WTC11 (cell line): Measurements from ENCODE around the gene CCDC69. TPM values are rescaled to one million over a fixed set of nuclear protein-coding genes. Genes with fewer than 3 reads are reported as not detected.

ENCODE experiments used
- ATAC-seq: fragments of 200-7000 bp; cut with Tn5 transposase; 2 replicates; pipeline ENCODE4 v1.10.0; 2021; ENCODE audit warnings: mild to moderate bottlenecking, moderate library complexity
- CTCF ChIA-PET: fragments of 300-600 bp; sonication (Branson Sonifier 250); formaldehyde crosslinking; loops from one replicate; lab custom pipeline; 2021; ENCODE audit warnings: antibody characterized with exemption; lab: Charles Lee
- POLR2A ChIA-PET: fragments of 350-600 bp; sonication (Branson Sonifier 250); formaldehyde crosslinking; loops from one replicate; lab custom pipeline; 2021; ENCODE audit warnings: antibody characterized with exemption; lab: Charles Lee
- DNase-seq: peaks from one replicate; pipeline ENCODE4 v3.0.0; 2021; ENCODE audit warnings: low spot score
- H3K27ac Mint-ChIP-seq: 2 replicates; pipeline ENCODE4 v1.8.0; 2021; ENCODE audit warnings: mixed read lengths
- H3K27me3 Mint-ChIP-seq: 2 replicates; pipeline ENCODE4 v1.8.0; 2021; ENCODE audit warnings: low read depth, mild to moderate bottlenecking, moderate library complexity, mixed read lengths
- H3K36me3 Mint-ChIP-seq: 2 replicates; pipeline ENCODE4 v1.8.0; 2021; ENCODE audit warnings: mixed read lengths
- H3K4me1 Mint-ChIP-seq: 2 replicates; pipeline ENCODE4 v1.8.0; 2022; ENCODE audit warnings: mixed read lengths
- H3K4me3 Mint-ChIP-seq: 2 replicates; pipeline ENCODE4 v1.8.0; 2021; ENCODE audit warnings: mild to moderate bottlenecking, moderate library complexity, mixed read lengths
- H3K9me3 Mint-ChIP-seq: 2 replicates; pipeline ENCODE4 v1.8.0; 2021; ENCODE audit warnings: mixed read lengths
- AR ChIP-seq: fragments of 250-450 bp; sonication (Bioruptor Pico); IDR thresholded peaks from 2 replicates; pipeline ENCODE4 v1.9.0; 2021; ENCODE audit warnings: mild to moderate bottlenecking
- CBFB ChIP-seq: sonication (generic); formaldehyde crosslinking; IDR thresholded peaks from 2 replicates; pipeline ENCODE4 v1.8.1; 2022; ENCODE audit warnings: mild to moderate bottlenecking, low read depth, missing genetic modification reagents
- E2F5 ChIP-seq: sonication (generic); formaldehyde crosslinking; IDR thresholded peaks from 2 replicates; pipeline ENCODE4 v1.8.1; 2022; ENCODE audit warnings: mild to moderate bottlenecking, moderate library complexity, missing genetic modification reagents
- GTF2I ChIP-seq: fragments of 250-450 bp; sonication (Bioruptor Pico); conservative IDR thresholded peaks from 2 replicates; pipeline ENCODE4 v1.4.0; 2021; ENCODE audit warnings: mild to moderate bottlenecking
- MAX ChIP-seq: sonication (generic); formaldehyde crosslinking; IDR thresholded peaks from 2 replicates; pipeline ENCODE4 v1.8.0; 2022; ENCODE audit warnings: mild to moderate bottlenecking, missing genetic modification reagents
- MLX ChIP-seq: sonication (generic); formaldehyde crosslinking; IDR thresholded peaks from 2 replicates; pipeline ENCODE4 v1.8.1; 2023; ENCODE audit warnings: mild to moderate bottlenecking, missing genetic modification reagents, moderate library complexity
- MXD4 ChIP-seq: fragments of 250-450 bp; sonication (Bioruptor Pico); IDR thresholded peaks from 2 replicates; pipeline ENCODE4 v1.8.0; 2021; ENCODE audit warnings: mild to moderate bottlenecking, moderate library complexity, borderline replicate concordance
- NFE2L1 ChIP-seq: sonication (generic); formaldehyde crosslinking; IDR thresholded peaks from 2 replicates; pipeline ENCODE4 v1.8.1; 2023; ENCODE audit warnings: missing genetic modification reagents
- NR1H2 ChIP-seq: sonication (generic); formaldehyde crosslinking; IDR thresholded peaks from 2 replicates; pipeline ENCODE4 v1.9.0; 2021; ENCODE audit warnings: mild to moderate bottlenecking, moderate library complexity, missing genetic modification reagents
- PRDM15 ChIP-seq: sonication (generic); formaldehyde crosslinking; IDR thresholded peaks from 2 replicates; pipeline ENCODE4 v1.8.0; 2022; ENCODE audit warnings: missing genetic modification reagents
- RORB ChIP-seq: fragments of 250-450 bp; sonication (Bioruptor Pico); IDR thresholded peaks from 2 replicates; pipeline ENCODE4 v1.9.0; 2021; ENCODE audit warnings: mild to moderate bottlenecking
- SMAD3 ChIP-seq: sonication (generic); formaldehyde crosslinking; IDR thresholded peaks from 2 replicates; pipeline ENCODE4 v1.8.0; 2022; ENCODE audit warnings: missing genetic modification reagents, mild to moderate bottlenecking, borderline replicate concordance
- ZBTB43 ChIP-seq: sonication (generic); formaldehyde crosslinking; IDR thresholded peaks from 2 replicates; pipeline ENCODE4 v1.8.1; 2023; ENCODE audit warnings: mild to moderate bottlenecking, missing genetic modification reagents
- ZNF396 ChIP-seq: fragments of 250-450 bp; sonication (Bioruptor Pico); IDR thresholded peaks from 2 replicates; pipeline ENCODE4 v1.8.0; 2021; ENCODE audit warnings: mild to moderate bottlenecking, moderate library complexity, borderline replicate concordance
- ZNF512 ChIP-seq: sonication (generic); formaldehyde crosslinking; IDR thresholded peaks from 2 replicates; pipeline ENCODE4 v1.8.1; 2022; ENCODE audit warnings: missing genetic modification reagents, borderline replicate concordance
- total RNA-seq: library from RNA; stranded (reverse); gene quantifications from 3 replicates; pipeline ENCODE4 v1.2.3, GENCODE V29; 2021

Gene CCDC69
- total RNA-seq, 1 experiment from 2014 or later = 12.4 TPM

GRCh38 chr5:151156507-151157420 lies 67.1 kb downstream of the CCDC69 start:
- Mint-ChIP-seq H3K4me1 (peaks cover 27% of the 10 kb centered on the region), H3K27ac (no peak overlapping the region), H3K27me3 (peaks cover 14% of the 10 kb centered on the region), H3K9me3 (no peaks in the 10 kb centered on the region), H3K4me3 (peak overlapping the region; percentile 74), H3K36me3 (no peaks in the 10 kb centered on the region)
- peak; percentile 33 for DNase-seq
- CTCF ChIA-PET = interaction anchor here (0.6 to 2.5 kb wide), 13 partner anchors 8 to 155 kb away, joined by 3 to 21 read pairs (median 5); partner anchors contain the start of gene GM2A
- TF ChIP-seq ZBTB43 (CRISPR knock-in tag) (no peak), GTF2I (no peak), ZNF396 (CRISPR knock-in tag) (no peak), MXD4 (CRISPR knock-in tag) (no peak), NFE2L1 (CRISPR knock-in tag) (no peak), NR1H2 (CRISPR knock-in tag) (no peak), E2F5 (no peak), CBFB (no peak), SMAD3 (CRISPR knock-in tag) (no peak), PRDM15 (no peak), MAX (no peak)
- peak; percentile 12 for ATAC-seq
- POLR2A ChIA-PET = interaction anchor here (1.0 to 1.1 kb wide), 2 partner anchors 15 to 96 kb away, joined by 7 to 8 read pairs; partner anchors contain the start of gene GM2A

- Mint-ChIP-seq H3K27ac (no peak overlapping the region; the same call in 1 of the 2 replicates), H3K36me3 (no peaks in the 10 kb centered on the region), H3K4me3 (peak overlapping the region; percentile 74), H3K27me3 (peaks cover 14% of the 10 kb centered on the region), H3K4me1 (peaks cover 35% of the 10 kb centered on the region), H3K9me3 (no peaks in the 10 kb centered on the region)
- DNase-seq (no peak), ATAC-seq (no peak)
- no peak for TF ChIP-seq ZNF512 (CRISPR knock-in tag)
- TF ChIP-seq PRDM15 = peak; percentile 59; the same call in 1 of the 2 replicates
- TF ChIP-seq RORB (CRISPR knock-in tag) = no peak
- no peak for TF ChIP-seq SMAD3 (CRISPR knock-in tag)
- no peak for TF ChIP-seq AR
- TF ChIP-seq MLX (CRISPR knock-in tag) = no peak
- POLR2A ChIA-PET = no interaction called here
- CTCF ChIA-PET = interaction anchor here (1.0 to 2.7 kb wide), 3 partner anchors 8 to 41 kb away, joined by 4 to 13 read pairs (median 8); no protein-coding TSS in a partner anchor
These were observed 68.0 kb downstream of the CCDC69 start for GRCh38 chr5:151155775-151156506.
